Effector CD4-positive, alpha-beta T cell (primary cell): Measurements from ENCODE around the gene BNIP3.

ENCODE experiments used
- DNase-seq: peaks from one replicate; pipeline ENCODE4 v3.0.0-alpha.2; 2020
- total RNA-seq: gene quantifications from one replicate; lab custom pipeline; 2026; lab: John Stamatoyannopoulos, UW

The BNIP3 gene, protein sequence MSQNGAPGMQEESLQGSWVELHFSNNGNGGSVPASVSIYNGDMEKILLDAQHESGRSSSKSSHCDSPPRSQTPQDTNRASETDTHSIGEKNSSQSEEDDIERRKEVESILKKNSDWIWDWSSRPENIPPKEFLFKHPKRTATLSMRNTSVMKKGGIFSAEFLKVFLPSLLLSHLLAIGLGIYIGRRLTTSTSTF
- 29.5 reads per million, percentile 56 among the genes with 10 or more reads in this experiment for total RNA-seq

DNA sequence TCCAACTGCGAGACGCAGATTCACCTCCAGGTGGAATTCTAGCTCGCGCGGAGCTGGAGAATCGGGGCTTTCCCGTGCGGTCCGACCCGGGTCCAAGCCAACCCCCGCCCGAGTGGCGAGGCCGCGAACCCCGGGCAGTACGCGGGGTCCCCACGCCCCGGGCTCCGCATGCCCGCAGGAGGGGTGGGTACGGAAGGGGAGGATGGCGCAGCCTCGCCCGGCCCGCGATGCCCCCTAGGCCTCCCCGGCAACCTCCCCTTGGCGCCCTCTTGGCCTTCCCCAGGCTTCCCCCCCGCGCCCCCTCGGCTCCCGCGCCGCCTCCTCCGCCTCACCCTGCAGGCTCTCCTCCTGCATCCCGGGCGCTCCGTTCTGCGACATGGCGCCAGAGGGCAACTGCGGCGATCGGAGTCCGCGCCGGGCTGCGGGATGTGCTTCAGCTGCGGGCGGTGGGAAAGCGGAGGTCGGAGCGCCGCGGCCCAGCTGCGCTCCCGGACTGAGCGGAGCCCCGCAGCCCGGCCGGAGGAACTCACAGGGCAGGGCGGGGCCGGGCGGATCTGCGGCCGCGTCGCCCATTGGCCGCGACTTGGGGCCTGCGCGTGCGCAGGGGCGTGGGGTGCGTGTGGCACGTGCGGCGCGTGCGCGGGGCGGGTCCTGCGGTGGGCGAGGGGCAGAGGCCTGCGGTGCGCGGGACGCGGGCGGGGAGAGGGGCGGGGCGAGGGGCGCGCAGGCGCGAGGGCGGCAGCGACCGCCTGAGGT lies at the start of gene BNIP3:
Gene BNIP3 (minus strand): TSS at position 495 of the 756 bp plus-strand sequence. CDS start 117 bp downstream, at position 378.
- peak; percentile 91 for DNase-seq

DNA sequence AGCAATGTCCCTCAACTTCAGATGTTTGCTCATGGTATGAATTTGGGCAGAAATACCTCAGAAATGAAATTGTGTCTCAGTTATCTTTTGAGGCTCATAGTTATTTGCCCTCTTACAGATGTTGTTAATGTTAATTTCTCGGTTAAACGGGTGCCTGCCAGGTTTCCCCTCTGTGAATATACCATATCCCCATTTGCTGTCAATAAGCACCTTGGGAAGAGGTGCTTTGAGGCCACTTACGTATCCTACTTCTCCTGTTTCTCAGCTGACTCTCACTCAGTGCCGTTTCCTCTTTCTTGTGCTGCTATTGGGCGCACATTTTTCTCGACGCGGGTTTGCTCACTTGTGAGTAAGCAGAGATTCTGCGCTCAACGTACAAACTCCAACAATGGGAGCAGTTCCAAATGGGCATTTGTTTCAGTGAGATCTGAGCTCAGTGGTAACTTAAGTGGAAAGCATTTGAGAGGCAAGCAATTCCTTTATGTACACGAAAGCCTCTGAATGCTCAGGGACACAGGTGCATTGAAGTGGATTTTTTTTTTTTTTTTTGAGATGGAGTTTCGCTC lies 49.3 kb upstream of the BNIP3 start:
- no peak for DNase-seq

DNA sequence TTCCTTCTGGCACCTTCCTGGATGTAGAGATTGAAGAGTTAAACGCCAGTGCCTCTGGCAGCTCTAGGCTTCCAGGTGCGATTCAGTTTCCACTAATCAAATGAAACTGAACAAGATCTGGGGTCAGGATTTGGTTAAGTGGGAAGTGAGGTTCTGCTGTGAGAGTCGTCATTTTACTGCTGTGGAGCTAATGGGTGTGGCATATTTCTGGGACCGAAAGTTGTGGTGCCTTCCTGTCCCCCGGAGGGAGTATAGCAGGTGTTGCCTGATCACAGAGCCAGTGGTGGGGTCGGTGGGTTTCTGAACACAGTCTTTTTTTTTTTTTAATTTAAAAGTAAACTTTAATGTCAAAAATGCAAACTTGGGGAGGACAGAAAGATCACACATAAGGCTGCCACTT lies 47.0 kb upstream of the BNIP3 start:
- no peak for DNase-seq

DNA sequence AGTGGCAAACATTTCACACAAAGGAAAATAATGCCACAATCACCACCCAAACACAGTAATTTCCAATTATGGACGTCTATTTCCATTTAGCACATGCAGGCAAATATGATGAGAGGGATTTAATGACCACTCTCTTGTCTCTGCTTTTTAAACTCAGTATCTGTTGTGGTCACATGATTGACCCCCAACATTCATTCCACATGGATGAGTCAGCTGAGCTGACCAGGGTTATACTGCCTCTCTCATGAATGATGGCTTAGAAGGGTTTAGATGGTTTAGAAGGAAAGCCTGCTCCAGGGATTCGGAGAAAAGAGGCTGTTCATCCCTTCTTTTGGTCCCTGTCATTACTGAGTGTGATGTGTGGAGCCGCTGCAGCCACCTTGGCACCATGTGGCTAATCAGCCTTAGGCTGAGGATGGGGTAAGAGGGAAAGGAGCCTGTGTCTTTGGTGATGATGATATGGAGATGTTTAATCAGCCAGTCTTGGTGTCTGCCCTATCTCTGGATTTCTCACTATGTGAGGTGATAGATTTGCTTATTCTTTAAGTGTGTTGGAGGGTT lies 45.8 kb upstream of the BNIP3 start:
- DNase-seq = no peak

DNA sequence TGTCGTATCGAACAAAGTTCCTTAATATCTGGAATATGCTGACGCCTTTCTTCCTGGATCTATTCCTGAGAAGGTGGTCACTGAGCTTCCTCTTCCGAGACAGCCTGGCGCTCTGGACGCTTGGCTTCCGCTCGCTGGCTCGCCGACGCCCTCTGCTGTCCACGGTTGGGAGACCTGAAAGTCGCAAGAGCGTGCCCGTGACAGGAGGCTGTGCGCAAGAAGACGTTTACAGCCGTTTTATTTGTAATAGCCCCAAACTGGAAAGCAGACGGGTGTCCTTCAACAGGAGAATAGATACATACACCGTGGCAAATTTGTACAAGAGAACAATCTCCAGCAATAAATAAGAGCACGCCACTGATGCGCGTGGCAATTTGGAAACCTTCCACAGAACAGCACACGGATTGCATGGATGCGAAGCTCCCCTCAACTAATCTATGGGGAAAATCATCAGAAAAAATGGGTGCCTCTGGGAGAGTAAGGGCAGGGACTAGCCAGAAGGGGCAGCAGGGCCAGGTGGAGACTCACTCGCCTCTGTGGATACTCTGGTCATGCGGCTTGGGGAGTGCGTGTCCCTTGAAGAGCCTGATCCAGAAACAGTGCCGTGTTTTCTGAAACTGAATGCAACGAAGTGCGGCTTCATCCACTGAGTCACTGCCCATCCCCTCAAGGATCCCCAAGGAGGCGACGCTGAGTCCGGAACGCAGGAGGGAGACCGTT lies 41.5 kb upstream of the BNIP3 start:
- peak; percentile 73 for DNase-seq

DNA sequence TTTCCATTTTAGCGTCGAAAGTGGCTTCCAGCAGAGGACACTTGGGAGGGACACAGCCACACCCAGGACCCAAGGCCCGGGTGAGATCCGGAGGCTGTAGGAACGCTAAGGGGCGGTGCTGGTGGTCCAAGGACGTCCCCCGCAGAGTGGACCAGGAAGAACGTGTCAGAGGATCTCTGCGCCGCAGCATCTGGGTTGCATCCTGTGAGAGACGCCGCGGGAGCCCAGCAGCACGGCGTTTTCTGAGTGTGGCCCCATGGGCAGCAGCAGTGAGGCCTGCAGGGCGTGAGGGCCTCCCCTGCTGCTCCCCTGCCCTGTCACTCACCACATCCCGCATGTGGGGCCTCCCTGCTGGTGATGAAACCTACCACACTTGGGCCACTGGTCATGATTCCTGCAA lies 40.5 kb upstream of the BNIP3 start:
- no peak for DNase-seq

DNA sequence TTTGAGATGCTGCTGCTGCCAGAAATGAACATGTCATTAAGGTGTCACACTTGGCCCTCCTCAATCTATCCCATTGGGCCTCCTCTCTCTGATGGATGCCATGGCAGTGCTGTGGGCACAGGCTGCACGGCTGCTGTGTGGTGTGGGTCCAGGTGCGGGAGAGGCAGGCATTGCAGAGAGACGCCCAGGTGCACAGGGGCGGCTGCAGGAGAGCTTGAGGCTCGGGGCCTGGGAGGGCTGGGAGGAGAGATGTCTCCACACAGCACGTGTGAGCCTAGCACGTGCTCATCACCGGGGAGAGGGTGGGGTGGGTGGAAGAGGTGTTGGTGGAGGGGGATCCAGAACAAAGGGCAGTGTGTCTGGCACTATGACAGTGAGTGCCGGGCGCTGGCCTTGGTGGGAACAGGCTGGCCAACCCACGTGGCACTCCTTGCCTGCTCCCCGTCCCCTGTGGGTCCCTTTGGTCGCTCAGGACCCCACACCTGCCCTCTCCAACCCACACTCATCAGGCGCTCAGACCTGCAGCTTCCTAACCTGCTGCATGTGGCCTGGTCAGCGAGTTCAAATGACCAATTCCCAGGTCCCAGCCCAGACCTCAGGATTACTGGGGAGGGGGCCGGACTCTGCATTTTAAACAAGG lies 39.9 kb upstream of the BNIP3 start:
- no peak for DNase-seq

DNA sequence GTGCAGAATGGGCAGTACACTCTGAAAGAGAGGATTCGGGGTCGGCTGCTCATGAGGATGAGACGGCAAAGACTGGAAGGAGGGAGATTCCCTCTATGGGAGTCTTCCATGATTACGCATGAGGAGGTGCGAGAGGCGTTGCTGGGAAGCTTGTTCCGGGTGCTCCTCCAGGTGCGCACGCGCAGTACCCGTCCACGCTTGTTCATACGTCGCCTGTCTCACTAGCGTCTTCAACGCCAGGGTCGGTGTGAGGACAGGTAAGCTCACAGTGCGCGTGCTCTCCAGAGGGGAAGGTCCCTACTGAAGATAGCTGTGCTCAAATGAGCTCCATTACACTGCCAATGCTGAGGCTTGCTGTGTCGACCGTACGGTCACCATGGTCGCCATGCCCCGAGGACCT lies 39.3 kb upstream of the BNIP3 start:
- DNase-seq = no peak

DNA sequence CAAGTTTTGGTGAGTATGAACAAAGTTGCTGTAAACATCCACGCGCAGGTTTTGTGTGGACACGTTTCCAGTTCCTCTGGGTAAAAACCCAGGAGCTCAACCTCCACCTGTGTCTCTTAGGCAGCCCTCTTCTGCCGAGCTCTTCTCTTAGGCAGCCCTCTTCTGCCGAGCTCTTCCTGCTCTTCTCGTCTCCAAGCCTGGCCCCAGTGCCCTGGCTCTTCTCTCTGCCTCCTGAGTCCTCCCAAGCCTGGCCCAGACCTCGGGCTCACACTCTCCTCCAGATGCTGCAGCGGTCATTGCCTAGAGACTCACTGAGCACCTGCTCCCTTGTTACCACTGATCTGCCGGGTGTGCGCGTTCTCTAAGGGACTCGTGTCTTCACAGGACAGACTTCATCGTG lies 38.7 kb upstream of the BNIP3 start:
- no peak for DNase-seq

DNA sequence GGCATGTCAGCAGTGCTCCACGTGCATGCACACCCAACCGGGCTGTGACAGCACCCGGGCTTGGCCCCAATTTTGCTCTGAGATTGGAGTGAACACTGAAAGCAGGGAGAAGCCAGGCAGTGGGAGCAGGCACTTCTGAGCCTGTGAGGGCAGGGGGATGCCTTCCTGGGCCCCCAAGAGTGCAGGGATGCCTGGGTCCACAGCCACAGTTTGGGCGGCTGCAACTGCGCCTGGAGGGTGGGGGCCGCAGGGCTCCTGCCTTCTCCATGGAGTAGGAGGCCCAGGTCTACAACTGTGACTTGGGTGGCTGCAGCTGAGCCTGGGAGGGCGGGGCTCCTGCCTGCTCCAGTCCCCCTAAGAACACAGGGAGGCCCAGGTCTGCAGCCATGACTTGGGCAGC lies 37.6 kb upstream of the BNIP3 start:
- DNase-seq = no peak

DNA sequence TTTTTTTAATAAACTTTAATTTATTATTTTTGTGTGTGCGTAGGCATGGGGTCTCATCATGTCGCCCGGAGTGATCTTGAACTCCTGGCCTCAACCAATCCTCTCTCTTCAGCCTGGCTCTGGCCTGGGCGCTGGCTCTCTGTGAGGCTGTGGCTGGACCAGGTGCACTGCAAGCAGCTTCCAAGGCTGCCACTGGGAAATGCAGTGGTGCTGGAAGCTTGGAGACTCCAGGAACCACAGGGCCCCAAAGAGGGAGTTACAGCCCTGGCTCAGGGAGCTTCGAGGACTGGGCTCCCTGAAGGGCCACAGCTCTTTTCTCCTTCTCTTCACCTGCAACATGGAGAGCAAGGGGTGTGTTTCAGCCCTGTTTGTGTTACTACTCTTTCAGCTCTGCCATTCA lies 36.7 kb upstream of the BNIP3 start:
- DNase-seq = no peak

DNA sequence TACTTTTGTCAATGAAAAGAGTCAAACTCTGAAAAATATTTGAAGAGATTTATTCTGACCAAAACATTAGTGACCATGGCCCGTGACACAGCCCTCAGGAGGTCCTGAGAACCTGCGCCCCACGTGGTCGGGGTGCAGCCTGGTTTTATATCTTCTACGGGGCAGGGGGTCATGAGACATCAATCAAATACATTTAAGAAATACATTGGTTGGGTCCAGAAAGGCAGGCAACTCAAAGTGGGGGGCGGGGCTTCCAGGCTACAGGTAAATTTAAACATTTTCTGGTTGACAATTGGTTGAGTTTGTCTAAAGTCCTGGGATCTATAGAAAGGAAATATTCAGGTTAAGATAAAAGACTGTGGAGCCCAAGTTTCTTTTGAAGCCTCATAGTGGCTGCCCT lies 34.8 kb upstream of the BNIP3 start:
- no peak for DNase-seq

DNA sequence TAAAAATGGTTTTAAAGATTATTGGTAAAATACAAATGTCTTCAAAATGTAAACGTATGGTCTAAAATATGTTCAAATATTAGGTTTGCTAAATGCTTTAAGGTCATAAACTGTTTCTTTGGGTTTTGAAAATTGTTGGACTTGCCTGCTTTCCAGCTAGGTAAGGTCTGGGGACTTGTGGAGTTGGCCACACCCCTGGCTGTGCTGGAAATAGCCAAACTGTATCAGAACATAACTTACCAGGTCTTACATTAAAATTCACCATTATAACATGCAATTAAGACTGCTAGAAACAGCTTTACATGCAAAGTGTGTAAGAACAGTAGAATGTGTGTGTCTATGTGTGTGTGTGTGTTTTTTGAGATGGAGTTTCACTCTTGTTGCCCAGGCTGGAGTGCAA lies 29.7 kb upstream of the BNIP3 start:
- DNase-seq = no peak

DNA sequence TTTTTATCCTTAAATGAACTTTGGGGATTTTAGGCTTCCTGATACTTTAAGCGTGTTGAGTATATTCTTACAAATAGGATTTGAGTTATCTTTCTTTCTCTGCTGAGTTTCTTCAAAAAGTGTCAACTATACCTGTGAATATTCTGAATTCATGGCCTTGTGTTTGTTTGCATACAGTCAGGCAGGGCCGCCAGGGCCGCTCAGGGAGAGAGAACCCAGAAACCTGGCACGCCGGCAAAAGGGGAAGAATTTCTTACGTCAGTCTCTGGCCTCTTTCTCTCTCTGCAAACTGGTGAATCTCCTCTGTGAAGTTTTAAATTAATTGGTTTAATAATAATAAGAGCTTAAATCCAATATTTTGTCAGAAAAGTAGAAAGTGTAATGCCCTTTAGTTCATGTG lies 29.3 kb upstream of the BNIP3 start:
- DNase-seq = no peak

DNA sequence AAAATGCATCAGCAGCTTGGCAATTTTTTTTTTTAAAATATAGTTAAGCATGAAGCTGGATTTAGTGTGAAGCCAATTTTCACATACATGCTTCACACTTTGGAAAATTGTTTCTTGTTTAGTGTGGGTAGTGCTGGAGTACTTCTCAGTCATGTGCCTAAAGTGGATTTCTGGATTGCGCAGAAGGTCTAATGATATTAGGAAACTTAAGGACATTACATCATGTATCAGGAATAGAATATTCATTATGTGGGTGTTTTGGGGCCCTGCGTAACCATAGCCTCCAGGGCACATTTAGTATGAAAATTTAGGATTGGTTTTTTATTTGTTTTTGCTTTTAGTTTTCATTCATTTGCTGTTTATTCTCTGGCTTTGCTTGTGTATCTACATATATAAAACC lies 28.8 kb upstream of the BNIP3 start:
- no peak for DNase-seq

DNA sequence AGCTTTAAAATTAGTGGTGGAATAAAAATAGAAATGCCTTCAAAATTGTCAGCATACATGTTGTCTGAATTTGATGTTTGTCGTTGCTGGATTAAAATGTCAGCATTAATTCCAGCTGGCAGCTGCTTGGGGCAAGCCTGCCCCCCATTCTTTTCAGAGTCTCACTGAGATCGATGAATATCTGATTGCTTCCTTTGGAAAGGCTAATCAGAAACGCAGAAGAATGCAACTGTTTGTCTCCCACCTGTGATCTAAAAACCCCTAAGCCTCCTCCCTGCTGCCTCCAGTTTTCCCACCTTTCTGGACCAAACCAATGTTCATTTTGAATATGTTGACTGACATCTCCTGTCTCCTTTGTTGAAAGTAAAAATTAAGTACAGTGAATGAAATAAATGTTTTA lies 27.9 kb upstream of the BNIP3 start:
- DNase-seq = no peak

DNA sequence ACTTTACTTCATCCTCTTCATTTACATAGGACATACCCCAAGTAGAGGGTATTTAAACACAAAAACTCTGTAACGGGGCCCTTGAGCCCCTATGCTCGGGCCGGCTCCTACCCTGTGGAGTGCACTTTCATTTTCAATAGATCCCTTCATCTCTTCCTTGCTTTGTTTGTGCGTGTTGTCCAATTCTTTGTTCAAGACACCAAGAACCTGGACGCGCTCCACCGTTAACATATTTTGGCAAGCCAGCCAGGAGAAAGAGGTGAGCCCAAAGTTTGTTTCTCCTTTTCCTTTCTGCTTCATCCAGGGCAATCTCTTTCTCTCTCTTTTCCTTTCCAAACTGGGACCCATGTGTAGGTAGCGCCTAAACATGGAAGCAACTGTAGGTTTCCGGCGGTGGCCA lies 26.0 kb upstream of the BNIP3 start:
- DNase-seq = no peak

DNA sequence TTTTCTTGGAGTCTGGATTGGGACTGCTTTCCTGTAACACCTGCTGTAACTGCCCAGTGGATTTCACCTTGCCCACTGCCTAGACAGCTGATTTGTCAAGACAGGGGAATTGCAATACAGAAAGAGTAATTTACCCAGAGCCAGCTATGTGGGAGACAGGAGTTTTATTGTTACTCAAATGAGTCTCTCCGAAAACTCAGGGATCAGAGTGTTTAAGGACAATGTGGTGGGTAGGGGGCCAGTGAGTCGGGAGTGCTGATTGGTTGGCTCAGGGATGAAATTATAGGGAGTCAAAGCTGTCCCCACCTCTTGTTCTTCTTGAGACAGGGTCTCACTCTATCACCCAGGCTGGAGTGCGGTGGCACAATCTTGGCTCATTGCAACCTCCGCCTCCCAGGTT lies 25.2 kb upstream of the BNIP3 start:
- no peak for DNase-seq

DNA sequence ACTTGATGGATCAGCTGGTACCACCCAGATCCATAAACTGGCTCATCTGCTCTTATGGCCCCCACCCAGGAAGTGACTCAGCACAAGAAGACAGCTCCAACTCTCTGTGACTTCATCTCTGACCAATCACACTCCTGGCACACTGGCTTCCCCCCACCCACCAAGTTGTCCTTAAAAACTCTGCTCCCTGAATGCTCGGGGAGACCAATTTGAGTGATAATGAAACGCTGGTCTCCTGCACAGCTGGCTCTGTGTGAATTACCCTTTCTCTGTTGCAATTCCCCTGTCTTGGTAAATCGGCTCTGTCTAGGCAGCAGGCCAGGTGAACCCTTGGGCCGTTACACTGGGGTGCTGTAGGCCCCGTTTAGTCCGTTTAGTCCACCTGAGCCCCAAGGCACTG lies 23.4 kb upstream of the BNIP3 start:
- no peak for DNase-seq

DNA sequence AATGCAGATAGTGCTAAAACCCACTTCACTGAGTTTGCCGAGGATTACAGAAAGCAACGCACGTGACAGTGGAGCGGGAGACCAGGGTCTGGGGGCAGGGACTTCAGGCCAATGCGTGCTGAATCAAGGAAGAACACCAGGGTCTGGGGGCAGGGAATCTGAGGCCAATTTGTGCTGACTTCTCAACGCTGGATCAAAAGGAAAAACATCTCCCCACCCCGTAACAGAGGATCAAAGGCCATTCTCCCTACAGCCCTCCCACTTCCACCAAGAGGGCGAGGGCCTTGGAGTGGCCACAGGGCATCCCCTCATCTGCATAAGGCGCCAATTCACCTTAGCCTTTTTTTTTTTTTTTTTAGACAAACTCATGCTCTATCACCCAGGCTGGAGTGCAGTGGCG lies 22.3 kb upstream of the BNIP3 start:
- no peak for DNase-seq

DNA sequence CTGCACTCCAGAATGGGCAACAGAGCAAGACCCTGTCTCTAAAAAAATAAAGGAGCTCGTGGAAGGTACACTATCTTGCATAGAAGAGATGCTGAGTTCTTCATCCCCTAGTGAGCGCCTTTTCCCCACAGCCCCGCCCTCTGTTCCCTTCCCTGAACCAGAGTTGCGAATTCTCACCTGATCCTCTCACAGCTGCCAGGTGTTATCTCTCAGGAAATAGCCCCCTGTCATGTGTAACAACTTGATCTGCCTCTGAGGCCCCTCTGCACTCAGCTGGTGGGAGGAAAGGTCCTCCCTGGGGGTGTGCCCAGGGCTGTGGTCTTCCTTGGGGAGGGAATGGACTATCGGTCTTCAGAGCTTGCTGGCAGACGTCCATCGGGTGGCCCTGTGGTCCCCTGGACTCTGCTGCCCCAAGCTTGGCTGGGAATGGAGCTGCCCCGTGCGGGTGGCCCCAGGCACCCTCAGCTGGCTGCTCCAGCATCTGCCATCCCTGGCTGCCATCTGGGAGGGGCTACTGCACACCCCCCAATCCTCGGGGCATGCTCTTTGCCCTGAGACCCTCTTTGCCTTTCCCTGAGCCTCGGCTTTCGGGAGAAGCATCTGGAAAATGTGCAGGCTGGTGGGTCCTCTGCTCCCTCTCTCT lies 21.7 kb upstream of the BNIP3 start:
- no peak for DNase-seq

DNA sequence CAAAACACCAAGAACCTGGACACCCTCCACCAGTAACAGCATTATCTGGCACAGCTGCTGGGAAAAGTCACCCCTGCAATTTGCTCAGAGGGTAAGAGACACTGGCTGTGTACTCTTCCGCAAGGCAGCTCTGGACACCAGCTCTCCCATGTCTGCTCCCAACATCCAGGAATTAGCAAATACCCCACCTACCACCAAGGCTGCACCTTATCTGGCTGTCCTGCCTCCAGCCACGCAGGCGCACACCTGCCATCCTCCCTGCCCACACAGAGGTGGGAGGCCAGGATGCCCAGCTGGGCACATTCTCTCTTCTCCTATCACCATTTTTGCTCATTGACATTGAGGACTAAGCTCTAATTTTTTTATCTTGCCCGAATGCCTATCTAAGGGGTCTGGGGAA lies 20.3 kb upstream of the BNIP3 start:
- DNase-seq = no peak
